ENCODE data around the gene C6orf163. TPM values are rescaled to one million over a fixed set of nuclear protein-coding genes. Genes with fewer than 3 reads are reported as not detected.

Gene C6orf163
- total RNA-seq, 1 experiment from 2014 or later = 1.4 TPM

DNA sequence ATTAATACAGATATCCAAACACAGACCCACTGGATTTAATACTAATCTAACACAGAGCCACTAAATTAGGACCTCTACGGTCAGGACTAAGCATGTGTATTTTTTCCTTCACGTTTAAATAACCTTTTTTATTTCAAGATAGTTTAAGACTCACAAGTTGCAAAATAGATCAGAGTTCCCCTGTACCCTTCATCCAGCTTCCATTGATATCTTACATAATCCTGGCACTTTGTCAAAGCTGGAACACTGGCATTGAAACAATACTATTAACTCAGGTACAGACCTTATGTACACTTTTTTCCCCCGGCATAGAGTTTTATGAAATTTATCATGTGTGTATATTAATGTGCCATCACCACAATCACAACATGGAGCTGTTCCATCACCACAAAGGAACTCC lies 2.1 kb downstream of the C6orf163 start:
- DNase-seq (ENCODE audit: low read depth, low spot score) = no peak
- in situ Hi-C loops (cut with HindIII; ENCODE audit: low pct_unique_long_range_greater_than_20kb, low sequenced_read_pairs) = no loop called here

GRCh38 chr6:87349896-87350295 lies 5.3 kb downstream of the C6orf163 start:
- in situ Hi-C loops (cut with HindIII; ENCODE audit: low pct_unique_long_range_greater_than_20kb, low sequenced_read_pairs) = no loop called here
- DNase-seq (ENCODE audit: low read depth, low spot score) = no peak

- DNase-seq (ENCODE audit: low read depth, low spot score) = no peak
- in situ Hi-C loops (cut with HindIII; ENCODE audit: low pct_unique_long_range_greater_than_20kb, low sequenced_read_pairs) = no loop called here
Observed at GRCh38 chr6:87350516-87350915, 5.9 kb downstream of the C6orf163 start.

DNA sequence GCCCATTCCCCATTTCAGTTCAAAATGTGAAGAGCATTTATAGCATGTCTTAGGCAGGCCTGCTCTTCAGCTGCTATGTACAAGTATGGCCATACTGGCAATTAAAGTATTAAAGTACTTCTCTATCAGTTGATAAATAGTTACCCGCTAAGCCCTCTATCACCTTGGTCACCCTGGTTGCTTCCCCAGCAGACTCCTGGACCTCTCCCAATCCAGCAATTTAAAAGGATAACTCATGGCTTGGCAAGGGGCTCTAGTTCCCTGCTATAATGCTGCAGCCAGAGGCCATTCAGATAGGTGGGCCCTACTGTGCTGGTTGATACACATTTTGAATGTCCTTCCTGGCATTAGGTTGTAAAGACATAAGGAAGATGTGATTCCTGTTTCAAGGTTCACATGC lies 7.0 kb downstream of the C6orf163 start:
- DNase-seq (ENCODE audit: low read depth, low spot score) = no peak
- in situ Hi-C loops (cut with HindIII; ENCODE audit: low pct_unique_long_range_greater_than_20kb, low sequenced_read_pairs) = no loop called here

- in situ Hi-C loops (cut with HindIII; ENCODE audit: low pct_unique_long_range_greater_than_20kb, low sequenced_read_pairs) = no loop called here
- DNase-seq (ENCODE audit: low read depth, low spot score) = no peak
Observed at GRCh38 chr6:87356181-87356580, 11.6 kb downstream of the C6orf163 start.

DNA sequence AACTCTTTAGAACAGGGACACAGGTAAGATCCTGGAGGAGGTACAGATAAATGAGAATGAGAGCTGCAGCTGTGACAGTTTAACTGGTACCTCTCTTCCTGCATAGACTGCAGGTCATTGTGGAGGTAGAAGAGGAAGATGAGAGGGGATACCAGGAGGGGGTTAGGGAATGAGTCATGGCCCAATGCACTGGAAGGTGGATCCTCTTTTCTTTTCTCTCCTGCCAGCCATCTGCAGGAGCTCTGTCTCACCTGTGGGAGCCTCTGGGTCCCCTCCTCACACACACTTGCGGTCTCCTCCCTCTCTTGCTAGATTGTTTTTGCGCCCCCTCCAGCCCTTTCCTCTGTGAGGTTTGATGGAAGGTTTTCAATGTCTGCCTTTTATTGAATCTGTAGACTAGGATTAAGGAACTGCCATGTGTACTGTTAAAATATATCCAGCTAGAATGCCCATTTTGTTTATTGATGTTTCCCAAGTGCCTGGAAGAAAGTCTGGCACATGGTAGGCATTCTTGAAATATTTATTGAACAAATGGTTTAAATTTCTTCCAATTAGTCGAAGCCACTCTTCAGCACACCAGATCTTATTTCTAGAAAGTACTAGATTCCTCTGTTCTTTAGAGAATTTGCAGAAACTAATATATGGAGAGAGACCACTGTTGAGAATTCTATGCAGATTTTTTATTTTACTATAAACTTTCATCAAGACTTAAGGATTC lies 13.0 kb downstream of the C6orf163 start:
- no peak for DNase-seq (ENCODE audit: low read depth, low spot score)
- in situ Hi-C loops (cut with HindIII; ENCODE audit: low pct_unique_long_range_greater_than_20kb, low sequenced_read_pairs) = no loop called here

DNA sequence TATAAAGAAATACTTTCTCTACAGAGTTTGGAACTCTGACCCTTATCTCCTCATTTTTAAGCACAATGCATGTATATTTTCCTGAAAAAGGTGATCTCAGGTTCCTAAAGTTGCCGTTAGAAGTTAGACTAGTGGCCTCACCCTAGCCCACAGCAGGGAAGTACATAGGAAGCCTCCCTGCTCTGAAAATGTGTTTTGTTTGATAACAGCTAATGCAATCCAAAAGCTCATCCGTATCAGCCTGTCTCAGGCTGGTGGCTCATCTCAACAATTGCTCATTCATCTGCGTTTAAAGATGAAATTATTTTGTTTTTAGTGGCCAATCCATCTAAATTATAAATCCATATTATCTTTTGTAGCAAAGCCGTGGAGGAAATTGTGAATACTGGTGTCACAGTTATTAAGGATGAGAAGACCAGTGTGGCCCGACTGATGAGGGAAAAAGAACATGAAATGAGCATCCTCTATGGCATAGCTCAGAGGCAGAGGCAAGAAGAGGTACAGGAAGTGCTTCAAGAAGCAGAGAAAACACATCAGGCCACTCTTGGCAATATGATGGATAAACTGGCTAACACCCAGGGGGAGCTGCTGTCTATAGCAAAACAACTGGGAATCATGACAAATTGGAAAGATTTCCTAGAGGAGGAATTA lies 20.1 kb downstream of the C6orf163 start:
- in situ Hi-C loops (cut with HindIII; ENCODE audit: low pct_unique_long_range_greater_than_20kb, low sequenced_read_pairs) = no loop called here

GRCh38 chr6:87366072-87366827 lies 21.6 kb downstream of the C6orf163 start:
- no peak for DNase-seq (ENCODE audit: low read depth, low spot score)
- in situ Hi-C loops (cut with HindIII; ENCODE audit: low pct_unique_long_range_greater_than_20kb, low sequenced_read_pairs) = no loop called here

More for the DNA sequence above, 20.1 kb downstream of the C6orf163 start:
- no peak for DNase-seq (ENCODE audit: low read depth, low spot score)

GRCh38 chr6:87366899-87367298 lies 22.3 kb downstream of the C6orf163 start:
- DNase-seq (ENCODE audit: low read depth, low spot score) = no peak
- in situ Hi-C loops (cut with HindIII; ENCODE audit: low pct_unique_long_range_greater_than_20kb, low sequenced_read_pairs) = no loop called here

- DNase-seq (ENCODE audit: low read depth, low spot score) = no peak
- in situ Hi-C loops (cut with HindIII; ENCODE audit: low pct_unique_long_range_greater_than_20kb, low sequenced_read_pairs) = no loop called here
Observed at GRCh38 chr6:87373377-87373776, 28.8 kb downstream of the C6orf163 start.

DNA sequence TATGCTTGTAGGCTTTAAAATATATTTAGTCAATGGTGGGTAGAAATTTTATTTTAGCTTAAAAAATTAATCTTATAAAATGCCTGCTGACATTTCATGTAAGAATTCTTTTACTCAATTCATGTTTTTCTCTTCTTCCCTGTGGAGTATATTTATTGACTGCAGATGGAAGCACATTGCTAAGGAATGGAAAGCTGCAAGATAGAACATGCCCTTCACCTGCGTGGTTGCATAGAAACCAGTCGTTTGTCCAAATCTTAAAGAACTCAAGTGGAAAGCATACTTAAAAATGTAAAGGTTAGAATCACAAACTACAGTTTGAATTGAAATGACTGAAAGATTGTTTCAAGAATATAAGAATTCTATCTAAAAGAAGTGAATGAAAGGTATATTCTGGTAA lies 30.7 kb downstream of the C6orf163 start:
- in situ Hi-C loops (cut with HindIII; ENCODE audit: low pct_unique_long_range_greater_than_20kb, low sequenced_read_pairs) = no loop called here
- DNase-seq (ENCODE audit: low read depth, low spot score) = no peak

GRCh38 chr6:87376643-87377042 lies 32.0 kb downstream of the C6orf163 start:
- DNase-seq (ENCODE audit: low read depth, low spot score) = no peak
- in situ Hi-C loops (cut with HindIII; ENCODE audit: low pct_unique_long_range_greater_than_20kb, low sequenced_read_pairs) = no loop called here

DNA sequence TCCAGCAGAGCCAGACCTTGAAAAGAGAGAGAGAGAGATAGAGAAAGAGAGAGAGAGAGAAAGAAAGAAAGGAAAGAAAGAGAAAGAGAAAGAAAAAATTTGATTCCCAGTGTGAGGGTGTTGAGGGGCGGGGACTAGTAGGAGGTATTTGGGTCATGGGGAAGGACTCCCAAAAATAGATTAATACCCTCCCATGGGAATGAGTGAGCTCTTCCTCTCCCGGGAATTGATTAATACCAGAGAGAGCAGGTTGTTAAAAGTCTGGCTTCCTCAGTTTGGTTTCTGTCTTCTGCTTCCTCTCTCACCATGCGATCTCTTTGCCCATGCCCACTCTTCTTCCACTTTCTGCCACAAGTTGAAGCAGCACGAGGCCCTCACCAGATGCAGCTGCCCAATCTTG lies 34.3 kb downstream of the C6orf163 start:
- DNase-seq (ENCODE audit: low read depth, low spot score) = no peak
- in situ Hi-C loops (cut with HindIII; ENCODE audit: low pct_unique_long_range_greater_than_20kb, low sequenced_read_pairs) = no loop called here

DNA sequence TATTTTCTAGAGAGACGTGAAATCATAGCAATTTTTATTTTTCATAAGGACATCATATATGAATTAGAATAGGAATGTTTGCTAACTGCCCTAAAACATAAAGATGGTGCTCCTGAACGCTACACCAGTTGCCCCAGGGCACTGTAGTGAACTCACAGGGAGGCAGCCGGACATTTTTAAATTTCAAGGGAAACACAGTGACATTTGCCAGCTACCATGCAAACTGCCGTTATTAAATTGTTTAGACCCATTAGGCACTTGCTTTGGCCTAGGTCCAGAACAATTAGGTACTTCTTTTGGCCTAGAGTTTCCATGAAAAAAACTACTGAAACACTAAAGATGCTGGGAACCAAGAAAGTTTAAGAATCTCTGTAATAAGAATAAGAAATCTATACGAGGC lies 38.2 kb downstream of the C6orf163 start:
- no peak for DNase-seq (ENCODE audit: low read depth, low spot score)
- in situ Hi-C loops (cut with HindIII; ENCODE audit: low pct_unique_long_range_greater_than_20kb, low sequenced_read_pairs) = no loop called here

GRCh38 chr6:87384038-87384437 lies 39.4 kb downstream of the C6orf163 start:
- in situ Hi-C loops (cut with HindIII; ENCODE audit: low pct_unique_long_range_greater_than_20kb, low sequenced_read_pairs) = no loop called here
- no peak for DNase-seq (ENCODE audit: low read depth, low spot score)

DNA sequence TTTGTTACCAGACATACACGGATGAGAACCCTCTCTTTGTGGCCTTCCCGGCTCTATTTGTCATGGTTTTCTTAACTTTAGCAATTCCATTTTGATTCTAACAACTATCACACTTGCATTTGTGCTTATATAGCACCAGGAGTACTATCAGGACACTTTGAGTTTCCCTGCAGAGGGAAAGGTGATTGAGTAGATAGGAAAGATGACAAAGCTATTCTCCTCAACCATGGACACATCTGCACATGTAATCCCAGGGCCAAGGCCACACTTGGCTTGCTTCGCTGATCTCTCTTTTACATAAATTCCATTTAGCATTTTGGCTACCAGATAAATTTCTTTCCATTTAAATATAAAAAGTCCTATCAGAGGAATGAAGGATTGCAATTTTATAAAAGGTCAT lies 39.8 kb downstream of the C6orf163 start:
- in situ Hi-C loops (cut with HindIII; ENCODE audit: low pct_unique_long_range_greater_than_20kb, low sequenced_read_pairs) = no loop called here
- DNase-seq (ENCODE audit: low read depth, low spot score) = no peak

DNA sequence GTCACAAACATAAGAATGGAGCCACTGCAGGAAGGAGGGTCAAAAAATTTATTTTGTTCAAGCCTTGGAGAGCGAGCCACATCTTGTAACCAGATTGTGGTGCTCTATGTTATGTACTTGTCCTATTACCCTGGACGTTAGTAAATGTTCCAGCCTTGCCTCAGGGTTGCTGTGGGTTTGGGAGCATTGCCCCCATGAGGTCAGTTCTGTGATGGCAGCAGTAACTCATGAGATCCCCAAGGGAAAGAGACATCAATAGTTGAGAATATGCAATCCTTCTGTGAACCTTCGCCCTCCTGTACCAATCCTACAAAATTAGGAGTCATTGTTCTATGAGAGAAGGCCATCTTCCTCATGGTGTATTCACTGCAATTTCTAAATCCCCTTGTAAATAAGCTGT lies 46.7 kb downstream of the C6orf163 start:
- in situ Hi-C loops (cut with HindIII; ENCODE audit: low pct_unique_long_range_greater_than_20kb, low sequenced_read_pairs) = no loop called here
- peak; percentile 61 for DNase-seq (ENCODE audit: low read depth, low spot score)

GRCh38 chr6:87393026-87393622 lies 48.5 kb downstream of the C6orf163 start:
- peak; percentile 67 for DNase-seq (ENCODE audit: low read depth, low spot score)

More at GRCh38 chr6:87393026-87393622, 48.5 kb downstream of the C6orf163 start:
- in situ Hi-C loops (cut with HindIII; ENCODE audit: low pct_unique_long_range_greater_than_20kb, low sequenced_read_pairs) = no loop called here

All from SK-MEL-5 (cell line).